Measurements from ENCODE around the gene SUN3. TPM values are rescaled to one million over a fixed set of nuclear protein-coding genes. Genes with fewer than 3 reads are reported as not detected.

The SUN3 gene
- total and polyA plus RNA-seq, 10 of the 15 experiments (the other 5 are each of a cell fraction or from before 2014, with no cell fraction given) = 0.29 to 0.48 TPM; not detected in 8

- H3K9me3 ChIP-seq (replicated peaks; ENCODE audit: control insufficient read depth, insufficient read depth, low read length) = no peaks in the 10 kb centered on the region
- H3K4me2 ChIP-seq (ENCODE audit: control insufficient read depth, insufficient read depth) = no peak overlapping the region; the same call in 1 of the 2 replicates
- FAIRE-seq = no peak
- H3K79me2 ChIP-seq (ENCODE audit: control insufficient read depth, insufficient read depth, low read length) = no peaks in the 10 kb centered on the region
- intact Hi-C loops (cut with micrococcal nuclease; ENCODE audit: unreplicated experiment) = no loop called here
- ATAC-seq = no peak; the same call in 2 of the 3 replicates
- H3K36me3 ChIP-seq (ENCODE audit: control insufficient read depth in 2 of 2, insufficient read depth in 2 of 2, low read length in 1 of 2) = no peaks in the 10 kb centered on the region
- no TSS peak for BruUV-seq (replicated peaks)
- H2AFZ ChIP-seq (ENCODE audit: control insufficient read depth, low read depth, low read length) = peak overlapping the region; percentile 10; the same call in 1 of the 2 replicates
- no peaks in the 10 kb centered on the region for H4K20me1 ChIP-seq (ENCODE audit: control insufficient read depth, insufficient read depth)
- ChIA-PET RAD21 (ENCODE audit: unreplicated experiment) (interaction anchor here (1.3 kb wide), 1 partner anchor 80 kb away, joined by 4 read pairs; no protein-coding TSS in a partner anchor), CTCF (interaction anchor here (0.9 to 1.2 kb wide), 2 partner anchors 13 to 16 kb away, joined by 3 read pairs; no protein-coding TSS in a partner anchor), SMC1A (ENCODE audit: uncharacterized antibody, unreplicated experiment) (interaction anchor here (1.1 kb wide), 1 partner anchor 13 kb away, joined by 4 read pairs; no protein-coding TSS in a partner anchor), POLR2A (no interaction called here)
- H3K27me3 ChIP-seq (replicated peaks in 1 of 2; ENCODE audit: control insufficient read depth in 2 of 2, insufficient read depth in 2 of 2, low read length in 1 of 2) = peaks cover 0 to under 1% of the 10 kb centered on the region in 2 experiments; a peak in 1 of 4 replicates
- H3K27ac ChIP-seq (ENCODE audit: control insufficient read depth, insufficient read depth) = no peak overlapping the region
- H3K4me3 ChIP-seq = no peak overlapping the region
- no peak overlapping the region for H3K9ac ChIP-seq (ENCODE audit: control insufficient read depth, insufficient read depth, low read length)
- peaks cover 10% of the 10 kb centered on the region for H3K4me1 ChIP-seq (ENCODE audit: control insufficient read depth, insufficient read depth, low read length)
- DNase-seq (ENCODE audit: low read depth, low spot score) = no peak
- no peak for TF ChIP-seq SMAD1 (IDR thresholded peaks at IDR 0.05; ENCODE audit: low read depth, partially characterized antibody)
- no peak for TF ChIP-seq LARP7 (IDR thresholded peaks at IDR 0.05)
- no peak for TF ChIP-seq RB1 (IDR thresholded peaks at IDR 0.05; ENCODE audit: borderline replicate concordance)
- no peak for TF ChIP-seq SIX5 (IDR thresholded peaks at IDR 0.05; ENCODE audit: low read depth, low read length, severe bottlenecking)
- no peak for TF ChIP-seq GATAD2B (conservative IDR thresholded peaks at IDR 0.05; ENCODE audit: low read depth)
- no peak for TF ChIP-seq CEBPZ (IDR thresholded peaks at IDR 0.05; ENCODE audit: low read depth, low read length)
- TF ChIP-seq HCFC1 (IDR thresholded peaks at IDR 0.05; ENCODE audit: low read length) = no peak
- no peak for TF ChIP-seq RAD21 (IDR thresholded peaks at IDR 0.05; ENCODE audit: insufficient read depth, low read depth, low read length)
- TF ChIP-seq TARDBP (IDR thresholded peaks at IDR 0.05; ENCODE audit: borderline replicate concordance) = no peak
- no peak for TF ChIP-seq BACH1 (IDR thresholded peaks at IDR 0.05; ENCODE audit: borderline replicate concordance)
- no peak for TF ChIP-seq E2F4 (IDR thresholded peaks at IDR 0.05; ENCODE audit: low read depth, low read length)
- TF ChIP-seq IRF4 (IDR thresholded peaks at IDR 0.05; ENCODE audit: low read depth, low read length) = no peak
- no peak for TF ChIP-seq CBX5 (IDR thresholded peaks at IDR 0.05; ENCODE audit: low read depth)
- TF ChIP-seq KLF5 (IDR thresholded peaks at IDR 0.05; ENCODE audit: partially characterized antibody) = no peak
- TF ChIP-seq CTCF (IDR thresholded peaks at IDR 0.05 in 2 of 3, conservative IDR thresholded peaks at IDR 0.05 in 1 of 3; ENCODE audit: control insufficient read depth in 2 of 3, extremely low read depth in 1 of 3, insufficient read depth in 1 of 3, low read depth in 3 of 3, low read length in 3 of 3) = no peak
- TF ChIP-seq SREBF2 (IDR thresholded peaks at IDR 0.05; ENCODE audit: low read length) = no peak
- TF ChIP-seq NFYB (IDR thresholded peaks at IDR 0.05; ENCODE audit: insufficient read depth, low read depth, low read length) = no peak
- no peak for TF ChIP-seq SREBF1 (IDR thresholded peaks at IDR 0.05; ENCODE audit: low read length)
- 2% methylated on average over 5 of the region's 5 CpGs for WGBS (ENCODE audit: insufficient coverage, insufficient replicate concordance, low lambda C conversion rate, missing lambda C conversion rate)
- in situ Hi-C loops (cut with MboI) = no loop called here
Measured at GRCh38 chr7:48004638-48005037, 24.3 kb downstream of the SUN3 start.

Data from GM12878 (cell line).